Effector CD4-positive, alpha-beta T cell (primary cell): ENCODE results near the gene YBX1.
"Not testable (repeated sequence)": the region's sequence is repeated elsewhere in the genome, so short reads cannot be mapped to it uniquely, and the experiment has no call there.

Experiments
- DNase-seq: peaks from one replicate; pipeline ENCODE4 v3.0.0-alpha.2; 2020

The YBX1 gene

GRCh38 chr1:42690477-42691156 is 8.4 kb downstream of the YBX1 start:
- DNase-seq = no peak

GRCh38 chr1:42691157-42691498 is 8.9 kb downstream of the YBX1 start:
- DNase-seq = no peak

- DNase-seq = no peak
These were observed 10.2 kb downstream of the YBX1 start for GRCh38 chr1:42692461-42692860.

GRCh38 chr1:42692911-42693310 is 10.7 kb downstream of the YBX1 start:
- DNase-seq = no peak

GRCh38 chr1:42698081-42698813 is 16.0 kb downstream of the YBX1 start:
- DNase-seq = no peak

- DNase-seq = no peak
These were observed 17.8 kb downstream of the YBX1 start for GRCh38 chr1:42700006-42700405.

GRCh38 chr1:42703888-42704464 is 21.8 kb downstream of the YBX1 start:
- no peak for DNase-seq

- not testable (repeated sequence) for DNase-seq
These were observed 30.6 kb downstream of the YBX1 start for GRCh38 chr1:42712808-42713207.

- DNase-seq = no peak
These were observed 31.1 kb downstream of the YBX1 start for GRCh38 chr1:42713293-42713692.

GRCh38 chr1:42714441-42714840 is 32.2 kb downstream of the YBX1 start:
- DNase-seq = not testable (repeated sequence)

GRCh38 chr1:42720868-42721267 is 38.6 kb downstream of the YBX1 start:
- no peak for DNase-seq

GRCh38 chr1:42721926-42722325 is 39.7 kb downstream of the YBX1 start:
- DNase-seq = no peak

GRCh38 chr1:42722403-42722802 is 40.2 kb downstream of the YBX1 start:
- not testable (repeated sequence) for DNase-seq

GRCh38 chr1:42723511-42723910 is 41.3 kb downstream of the YBX1 start:
- no peak for DNase-seq

GRCh38 chr1:42725820-42726219 is 43.6 kb downstream of the YBX1 start:
- DNase-seq = not testable (repeated sequence)

GRCh38 chr1:42730002-42730401 is 47.8 kb downstream of the YBX1 start:
- DNase-seq = no peak

- no peak for DNase-seq
These were observed 48.8 kb downstream of the YBX1 start for GRCh38 chr1:42730988-42731387.

- no peak for DNase-seq
These were observed 49.4 kb downstream of the YBX1 start for GRCh38 chr1:42731585-42731984.

- DNase-seq = no peak
These were observed 50.0 kb downstream of the YBX1 start for GRCh38 chr1:42732126-42732680.

GRCh38 chr1:42733415-42734200 is 51.4 kb downstream of the YBX1 start:
- DNase-seq = no peak

GRCh38 chr1:42734201-42735035 is 52.2 kb downstream of the YBX1 start:
- no peak for DNase-seq

GRCh38 chr1:42735056-42735455 is 52.8 kb downstream of the YBX1 start:
- no peak for DNase-seq
